Smooth muscle cell (in vitro differentiated cells): Measurements from ENCODE around the gene TTLL5. TPM values are rescaled to one million over a fixed set of nuclear protein-coding genes. Genes with fewer than 3 reads are reported as not detected.
A peak's percentile ranks its signal among the peaks of the same experiment; 100 is the strongest.

Source experiments
- DNase-seq: peaks from one replicate; lab custom pipeline; 2025; ENCODE audit not compliant: unreplicated experiment; lab: John Stamatoyannopoulos, UW
- H2AFZ ChIP-seq: fragments of 200-600 bp; sonication (generic); 2 replicates; pipeline ENCODE4 v1.6.0; 2016; ENCODE audit warnings: antibody characterized with exemption, low read depth, mild to moderate bottlenecking
- H3F3A ChIP-seq: fragments of 200-600 bp; sonication (generic); 2 replicates; pipeline ENCODE4 v1.6.0; 2017; ENCODE audit warnings: antibody characterized with exemption, low read depth
- H3K27ac ChIP-seq: fragments of 200-600 bp; sonication (generic); 2 replicates; pipeline ENCODE4 v1.5.1; 2016; ENCODE audit warnings: low read depth, mild to moderate bottlenecking
- H3K27me3 ChIP-seq: fragments of 200-600 bp; sonication (generic); 2 replicates; pipeline ENCODE4 v1.6.1; 2016; ENCODE audit warnings: low read depth, mild to moderate bottlenecking
- H3K36me3 ChIP-seq: fragments of 200-600 bp; sonication (generic); 2 replicates; pipeline ENCODE4 v1.5.1; 2016; ENCODE audit warnings: low read depth
- H3K4me1 ChIP-seq: fragments of 200-600 bp; sonication (generic); 2 replicates; pipeline ENCODE4 v1.5.1; 2016; ENCODE audit warnings: low read depth
- H3K4me2 ChIP-seq: fragments of 200-600 bp; sonication (generic); 2 replicates; pipeline ENCODE4 v1.6.0; 2016; ENCODE audit warnings: mild to moderate bottlenecking
- H3K4me3 ChIP-seq: fragments of 200-600 bp; sonication (generic); 2 replicates; pipeline ENCODE4 v1.5.1; 2016; ENCODE audit warnings: mild to moderate bottlenecking
- H3K79me2 ChIP-seq: fragments of 200-600 bp; sonication (generic); 2 replicates; pipeline ENCODE4 v1.6.0; 2016; ENCODE audit warnings: low read depth, mild to moderate bottlenecking
- H3K9ac ChIP-seq: fragments of 200-600 bp; sonication (generic); 2 replicates; pipeline ENCODE4 v1.6.0; 2016; ENCODE audit warnings: low read depth
- H3K9me3 ChIP-seq: fragments of 200-600 bp; sonication (generic); replicated peaks from 2 replicates; pipeline ENCODE4 v1.5.1; 2016; ENCODE audit warnings: low read depth
- H4K20me1 ChIP-seq: fragments of 200-600 bp; sonication (generic); 2 replicates; pipeline ENCODE4 v1.6.0; 2016; ENCODE audit warnings: low read depth
- WGBS: methylation state at CpG from one replicate; pipeline ENCODE4 v1.1.7; 2016; ENCODE audit warnings: low lambda C conversion rate; 5-methylcytosine and 5-hydroxymethylcytosine counted together
- polyA plus RNA-seq: library from polyadenylated mRNA; unstranded; fragments of >200 nt; fragmentation: Nextera tagmentation; extraction: Ambion mirVana; gene quantifications from 2 replicates; pipeline ENCODE4 v1.2.1, GENCODE V29; 2016
- total RNA-seq: library from RNA; depleted of rRNA; stranded (reverse); fragments of >200 nt; gene quantifications from 2 replicates; pipeline ENCODE4 v1.2.3, GENCODE V29; 2014
- TF ChIP-seq, protein P1 (sequence below): fragments of 200-600 bp; sonication (generic); IDR thresholded peaks from 2 replicates; pipeline ENCODE4 v1.5.1; 2017; ENCODE audit warnings: borderline replicate concordance, mild to moderate bottlenecking, antibody characterized with exemption; ENCODE audit not compliant: insufficient read depth, poor library complexity, severe bottlenecking

The TTLL5 gene, protein sequence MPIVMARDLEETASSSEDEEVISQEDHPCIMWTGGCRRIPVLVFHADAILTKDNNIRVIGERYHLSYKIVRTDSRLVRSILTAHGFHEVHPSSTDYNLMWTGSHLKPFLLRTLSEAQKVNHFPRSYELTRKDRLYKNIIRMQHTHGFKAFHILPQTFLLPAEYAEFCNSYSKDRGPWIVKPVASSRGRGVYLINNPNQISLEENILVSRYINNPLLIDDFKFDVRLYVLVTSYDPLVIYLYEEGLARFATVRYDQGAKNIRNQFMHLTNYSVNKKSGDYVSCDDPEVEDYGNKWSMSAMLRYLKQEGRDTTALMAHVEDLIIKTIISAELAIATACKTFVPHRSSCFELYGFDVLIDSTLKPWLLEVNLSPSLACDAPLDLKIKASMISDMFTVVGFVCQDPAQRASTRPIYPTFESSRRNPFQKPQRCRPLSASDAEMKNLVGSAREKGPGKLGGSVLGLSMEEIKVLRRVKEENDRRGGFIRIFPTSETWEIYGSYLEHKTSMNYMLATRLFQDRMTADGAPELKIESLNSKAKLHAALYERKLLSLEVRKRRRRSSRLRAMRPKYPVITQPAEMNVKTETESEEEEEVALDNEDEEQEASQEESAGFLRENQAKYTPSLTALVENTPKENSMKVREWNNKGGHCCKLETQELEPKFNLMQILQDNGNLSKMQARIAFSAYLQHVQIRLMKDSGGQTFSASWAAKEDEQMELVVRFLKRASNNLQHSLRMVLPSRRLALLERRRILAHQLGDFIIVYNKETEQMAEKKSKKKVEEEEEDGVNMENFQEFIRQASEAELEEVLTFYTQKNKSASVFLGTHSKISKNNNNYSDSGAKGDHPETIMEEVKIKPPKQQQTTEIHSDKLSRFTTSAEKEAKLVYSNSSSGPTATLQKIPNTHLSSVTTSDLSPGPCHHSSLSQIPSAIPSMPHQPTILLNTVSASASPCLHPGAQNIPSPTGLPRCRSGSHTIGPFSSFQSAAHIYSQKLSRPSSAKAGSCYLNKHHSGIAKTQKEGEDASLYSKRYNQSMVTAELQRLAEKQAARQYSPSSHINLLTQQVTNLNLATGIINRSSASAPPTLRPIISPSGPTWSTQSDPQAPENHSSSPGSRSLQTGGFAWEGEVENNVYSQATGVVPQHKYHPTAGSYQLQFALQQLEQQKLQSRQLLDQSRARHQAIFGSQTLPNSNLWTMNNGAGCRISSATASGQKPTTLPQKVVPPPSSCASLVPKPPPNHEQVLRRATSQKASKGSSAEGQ (N-terminal part only)
- total RNA-seq: 28.4 and 38.0 TPM in 2 replicates
- 12.6 and 16.2 TPM in 2 replicates for polyA plus RNA-seq

DNA sequence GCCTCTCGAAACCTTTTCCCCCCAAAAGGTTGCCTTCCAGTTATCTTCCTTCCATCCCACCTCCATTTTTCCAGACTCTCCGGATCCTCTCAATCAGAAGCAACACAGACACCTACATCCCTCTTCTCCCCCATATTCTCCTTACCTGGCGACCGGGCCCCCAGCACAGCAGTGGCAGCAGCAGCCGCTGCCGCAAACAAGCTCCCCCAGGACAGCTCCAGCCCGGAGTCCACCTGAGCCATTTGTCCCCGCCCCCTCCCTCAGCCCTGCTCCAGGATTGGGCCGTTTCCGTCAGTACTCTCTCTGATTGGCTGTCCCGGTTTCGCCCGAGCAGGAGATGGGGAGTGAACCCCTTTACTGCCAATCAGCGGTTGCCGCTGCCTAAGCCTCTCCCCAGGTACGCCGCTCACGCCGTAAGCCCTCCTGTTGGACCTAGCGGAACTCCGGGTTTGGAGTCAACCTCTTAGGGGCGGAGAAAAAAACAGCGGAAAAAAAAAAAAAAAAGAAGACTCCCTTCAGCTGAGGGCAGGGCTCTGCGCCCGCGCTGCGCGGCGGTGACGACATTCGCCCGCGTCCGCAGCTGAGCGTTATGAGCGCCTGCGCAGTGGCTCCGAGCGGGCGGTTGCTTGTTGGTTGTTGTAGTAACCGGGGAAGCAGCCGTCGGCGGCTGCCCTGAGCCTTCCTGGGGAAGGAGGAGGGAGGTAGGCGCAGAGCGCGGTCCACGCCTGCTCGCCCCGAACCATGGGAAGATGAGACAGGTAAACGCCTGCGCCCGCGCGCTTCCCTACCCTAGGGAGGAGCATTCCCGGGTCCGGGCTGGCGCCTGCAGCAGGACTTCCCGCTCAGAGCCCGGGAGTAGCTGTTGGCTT, at the start of gene TTLL5, which contains the start of gene ERG28:
Gene TTLL5, plus strand, starts transcription at position 617 of the 869 bp plus-strand sequence. CDS start 1,904 bp downstream, outside the sequence.
Gene ERG28, minus strand, starts transcription at position 247 of the 869 bp plus-strand sequence. CDS start 3,374 bp downstream, outside the sequence.
- TF ChIP-seq, protein P1, sequence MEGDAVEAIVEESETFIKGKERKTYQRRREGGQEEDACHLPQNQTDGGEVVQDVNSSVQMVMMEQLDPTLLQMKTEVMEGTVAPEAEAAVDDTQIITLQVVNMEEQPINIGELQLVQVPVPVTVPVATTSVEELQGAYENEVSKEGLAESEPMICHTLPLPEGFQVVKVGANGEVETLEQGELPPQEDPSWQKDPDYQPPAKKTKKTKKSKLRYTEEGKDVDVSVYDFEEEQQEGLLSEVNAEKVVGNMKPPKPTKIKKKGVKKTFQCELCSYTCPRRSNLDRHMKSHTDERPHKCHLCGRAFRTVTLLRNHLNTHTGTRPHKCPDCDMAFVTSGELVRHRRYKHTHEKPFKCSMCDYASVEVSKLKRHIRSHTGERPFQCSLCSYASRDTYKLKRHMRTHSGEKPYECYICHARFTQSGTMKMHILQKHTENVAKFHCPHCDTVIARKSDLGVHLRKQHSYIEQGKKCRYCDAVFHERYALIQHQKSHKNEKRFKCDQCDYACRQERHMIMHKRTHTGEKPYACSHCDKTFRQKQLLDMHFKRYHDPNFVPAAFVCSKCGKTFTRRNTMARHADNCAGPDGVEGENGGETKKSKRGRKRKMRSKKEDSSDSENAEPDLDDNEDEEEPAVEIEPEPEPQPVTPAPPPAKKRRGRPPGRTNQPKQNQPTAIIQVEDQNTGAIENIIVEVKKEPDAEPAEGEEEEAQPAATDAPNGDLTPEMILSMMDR: no peak
- Histone ChIP-seq H3K79me2 (peaks cover 22% of the 10 kb centered on the region), H3F3A (no peaks in the 10 kb centered on the region), H2AFZ (peak within 1 kb of the TSS; percentile 95), H3K4me1 (peaks cover 13% of the 10 kb centered on the region), H3K9ac (peak within 1 kb of the TSS; percentile 90), H4K20me1 (no peaks in the 10 kb centered on the region), H3K27ac (peak within 1 kb of the TSS; percentile 84), H3K27me3 (no peaks in the 10 kb centered on the region), H3K4me2 (peak within 1 kb of the TSS; percentile 92), H3K9me3 (no peaks in the 10 kb centered on the region), H3K4me3 (peak within 1 kb of the TSS; percentile 87), H3K36me3 (no peaks in the 10 kb centered on the region)
- WGBS: under 1% methylated on average over 60 of the region's 60 CpGs
- peak; percentile 89 for DNase-seq

DNA sequence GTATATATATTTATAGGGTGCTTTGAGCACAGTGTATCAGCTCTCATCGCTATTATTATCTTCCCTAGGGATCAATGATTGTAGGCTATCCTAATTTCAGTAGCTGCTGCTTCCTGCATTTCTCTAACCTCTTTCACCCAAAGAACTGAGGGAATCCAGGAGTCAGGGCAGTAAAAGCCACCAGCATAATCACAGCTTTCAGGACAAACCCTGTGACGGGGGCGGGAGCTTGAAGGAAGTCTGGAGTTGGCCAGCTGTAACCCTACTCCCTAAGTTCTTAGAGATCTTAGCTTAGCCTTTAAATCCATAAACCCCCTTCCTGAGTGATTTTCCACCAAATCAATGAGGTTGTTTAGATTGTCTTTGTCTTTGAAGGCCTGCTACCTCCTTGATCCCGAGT, 48.9 kb upstream of the TTLL5 start:
- H3K9me3 ChIP-seq: no peaks in the 10 kb centered on the region
- H3K27ac ChIP-seq: peak overlapping the region; percentile 61
- DNase-seq: no peak
- no peaks in the 10 kb centered on the region for H3K27me3 ChIP-seq
- H3K36me3 ChIP-seq: no peaks in the 10 kb centered on the region
- H3K79me2 ChIP-seq: no peaks in the 10 kb centered on the region
- H3F3A ChIP-seq: peaks cover 15% of the 10 kb centered on the region
- H3K4me1 ChIP-seq: peaks cover 9% of the 10 kb centered on the region
- WGBS: 28% methylated on average over 4 of the region's 4 CpGs
- H2AFZ ChIP-seq: no peak overlapping the region
- H3K4me3 ChIP-seq: no peak overlapping the region
- TF ChIP-seq, protein P1: no peak
- no peaks in the 10 kb centered on the region for H4K20me1 ChIP-seq
- H3K4me2 ChIP-seq: peak overlapping the region; percentile 63
- no peak overlapping the region for H3K9ac ChIP-seq

DNA sequence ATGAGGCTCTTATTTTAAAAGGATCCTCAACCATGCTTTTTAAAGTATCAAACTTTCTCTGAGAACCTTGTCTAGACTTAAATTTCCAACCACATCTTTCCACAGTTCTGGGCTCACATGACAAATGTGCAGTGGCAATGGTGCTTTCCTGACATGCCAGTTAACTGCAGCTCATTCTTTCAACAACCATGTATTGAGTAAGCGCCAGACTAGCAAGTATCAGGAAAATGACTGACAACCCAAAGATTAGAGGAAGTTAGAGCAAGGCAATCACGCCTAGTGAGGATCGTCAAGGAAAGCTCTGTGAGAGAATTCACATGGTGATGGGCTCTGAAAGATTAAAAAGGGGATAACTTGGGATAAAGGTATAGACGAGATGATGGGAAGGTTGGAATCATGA, 46.9 kb upstream of the TTLL5 start:
- no peak overlapping the region for H3K4me2 ChIP-seq
- H2AFZ ChIP-seq: no peak overlapping the region
- H3K4me1 ChIP-seq: peaks cover 9% of the 10 kb centered on the region
- TF ChIP-seq, protein P1: no peak
- 51% methylated on average over 4 of the region's 4 CpGs for WGBS
- no peak overlapping the region for H3K9ac ChIP-seq
- no peaks in the 10 kb centered on the region for H3K27me3 ChIP-seq
- no peaks in the 10 kb centered on the region for H3K9me3 ChIP-seq
- H3K36me3 ChIP-seq: no peaks in the 10 kb centered on the region
- H3K79me2 ChIP-seq: no peaks in the 10 kb centered on the region
- H3F3A ChIP-seq: peaks cover 15% of the 10 kb centered on the region
- DNase-seq: no peak
- no peak overlapping the region for H3K27ac ChIP-seq
- H3K4me3 ChIP-seq: no peak overlapping the region
- H4K20me1 ChIP-seq: no peaks in the 10 kb centered on the region
